HCT116 (cell line): ENCODE results near the gene CLDN10. TPM values are rescaled to one million over a fixed set of nuclear protein-coding genes. Genes with fewer than 3 reads are reported as not detected.

ENCODE experiments used
- ATAC-seq: fragments of 200-7000 bp; cut with Tn5 transposase; 2 replicates; pipeline ENCODE4 v1.9.1; 2020; ENCODE audit warnings: mild to moderate bottlenecking, moderate library complexity
- BruUV-seq: library from RNA; stranded (reverse); fragments of 400-500 nt; replicated peaks from 2 replicates; lab custom pipeline; 2021; lab: Mats Ljungman, UMichigan
- CTCF ChIA-PET: fragments of 300-600 bp; sonication (Branson Sonifier 250); formaldehyde crosslinking; loops from one replicate; lab custom pipeline; 2021; ENCODE audit warnings: antibody characterized with exemption; lab: Charles Lee
- POLR2A ChIA-PET: fragments of 300-600, 350-600 bp; sonication (Branson Sonifier 250); formaldehyde crosslinking; loops from one replicate; lab custom pipeline; 2021; ENCODE audit warnings: antibody characterized with exemption; lab: Charles Lee
- RAD21 ChIA-PET, 2 experiments: fragments of 300-600 bp; sonication (Branson Sonifier 250); formaldehyde crosslinking; loops; one replicate each; lab custom pipeline; 2023; ENCODE audit warnings: low total read pairs in 2 of 2; ENCODE audit not compliant: uncharacterized antibody in 2 of 2, unreplicated experiment in 2 of 2, low non-redundant PET in 1 of 2; lab: Charles Lee
- DNase-seq: peaks from one replicate; pipeline ENCODE4 v3.0.0-alpha.2; 2010; ENCODE audit warnings: low read depth, low spot score
- H2AFZ ChIP-seq: fragments of 200-600 bp; shearing (Covaris generic), sonication (generic); 2 replicates; pipeline ENCODE4 v1.6.1; 2017; ENCODE audit warnings: low read depth, mixed run types, mixed read lengths, antibody characterized with exemption, low read length; ENCODE audit not compliant: poor library complexity, severe bottlenecking
- H3K27ac ChIP-seq: 2 replicates; pipeline ENCODE4 v1.5.1; 2012; ENCODE audit warnings: low read depth, low read length
- H3K27me3 ChIP-seq: fragments of 200-600 bp; sonication (generic); 2 replicates; pipeline ENCODE4 v1.6.1; 2016; ENCODE audit warnings: mixed run types, low read length, mixed read lengths; ENCODE audit not compliant: insufficient read depth
- H3K36me3 ChIP-seq, 2 experiments: fragments of 200-500 bp in 1 of 2; fragments of 200-600 bp in 1 of 2; sonication (Bioruptor generic) in 1 of 2; sonication (generic) in 1 of 2; 2 replicates each; pipeline versions ENCODE4 v1.5.1 to v1.6.1; 2014 to 2016; ENCODE audit warnings: low read length in 2 of 2, inconsistent platforms in 1 of 2, mixed read lengths in 1 of 2, mixed run types in 1 of 2; ENCODE audit not compliant: insufficient read depth in 2 of 2, control insufficient read depth in 1 of 2
- H3K4me1 ChIP-seq, 2 experiments: fragments of 200-600 bp in 1 of 2; sonication (generic) in 1 of 2; 2 replicates each; pipeline versions ENCODE4 v1.5.1 to v1.6.1; 2012 to 2017; ENCODE audit warnings: low read length in 2 of 2, inconsistent platforms in 1 of 2, mild to moderate bottlenecking in 1 of 2, mixed read lengths in 1 of 2, mixed run types in 1 of 2, moderate library complexity in 1 of 2; ENCODE audit not compliant: insufficient read depth in 2 of 2, control insufficient read depth in 1 of 2
- H3K4me2 ChIP-seq: fragments of 200-600 bp; sonication (generic); 2 replicates; pipeline ENCODE4 v1.6.1; 2017; ENCODE audit warnings: mixed run types, low read length, mixed read lengths
- H3K4me3 ChIP-seq, 2 experiments: fragments of 200-600 bp in 1 of 2; sonication (generic) in 1 of 2; replicated peaks in 1 of 2; 2 replicates each; pipeline ENCODE4 v1.5.1; 2011 to 2016; ENCODE audit warnings: low read length in 2 of 2, control low read depth in 1 of 2, low read depth in 1 of 2, mild to moderate bottlenecking in 1 of 2, mixed read lengths in 1 of 2, mixed run types in 1 of 2
- H3K79me2 ChIP-seq: fragments of 200-600 bp; sonication (generic); 2 replicates; pipeline ENCODE4 v1.6.1; 2017; ENCODE audit warnings: mild to moderate bottlenecking, mixed run types, low read length, moderate library complexity, mixed read lengths; ENCODE audit not compliant: insufficient read depth
- H3K9ac ChIP-seq: fragments of 200-600 bp; sonication (generic); 2 replicates; pipeline ENCODE4 v1.6.1; 2016; ENCODE audit warnings: low read length, mixed read lengths
- H3K9me2 ChIP-seq: fragments of 200-600 bp; sonication (generic), shearing (Covaris generic); 2 replicates; pipeline ENCODE4 v1.6.1; 2017; ENCODE audit warnings: mixed run types, mild to moderate bottlenecking, moderate library complexity; ENCODE audit not compliant: insufficient read depth
- H3K9me3 ChIP-seq, 2 experiments: fragments of 200-500 bp in 1 of 2; fragments of 200-600 bp in 1 of 2; sonication (Bioruptor generic) in 1 of 2; sonication (generic) in 1 of 2; 2 replicates each; pipeline ENCODE4 v1.6.1; 2014 to 2017; ENCODE audit warnings: low read length in 2 of 2, mixed read lengths in 2 of 2, inconsistent platforms in 1 of 2, low read depth in 1 of 2, mild to moderate bottlenecking in 1 of 2, mixed run types in 1 of 2, moderate library complexity in 1 of 2; ENCODE audit not compliant: control insufficient read depth in 1 of 2, insufficient read depth in 1 of 2
- H4K20me1 ChIP-seq: fragments of 200-600 bp; sonication (generic), shearing (Covaris generic); 2 replicates; pipeline ENCODE4 v1.6.1; 2017; ENCODE audit warnings: mixed run types, mild to moderate bottlenecking, moderate library complexity; ENCODE audit not compliant: insufficient read depth
- ATF3 ChIP-seq: IDR thresholded peaks from 2 replicates; pipeline ENCODE4 v1.6.1; 2012
- CBX3 ChIP-seq: IDR thresholded peaks from 2 replicates; pipeline ENCODE4 v1.6.1; 2012; ENCODE audit warnings: low read depth
- CEBPB ChIP-seq: IDR thresholded peaks from 2 replicates; pipeline ENCODE4 v1.6.1; 2012; ENCODE audit warnings: low read depth
- CTCF ChIP-seq, 3 experiments: fragments of 200-600 bp in 1 of 3; sonication (generic) in 1 of 3; IDR thresholded peaks in 2 of 3; conservative IDR thresholded peaks in 1 of 3; 2 replicates each; pipeline ENCODE4 v1.5.1; 2012 to 2017; ENCODE audit warnings: low read depth in 2 of 3, low read length in 2 of 3, antibody characterized with exemption in 1 of 3, borderline replicate concordance in 1 of 3, control low read depth in 1 of 3, mild to moderate bottlenecking in 1 of 3, mixed read lengths in 1 of 3, mixed run types in 1 of 3, moderate library complexity in 1 of 3; ENCODE audit not compliant: insufficient read depth in 1 of 3
- EGR1 ChIP-seq: IDR thresholded peaks from 2 replicates; pipeline ENCODE4 v1.6.1; 2012; ENCODE audit warnings: low read depth
- EZH2 ChIP-seq: fragments of 200-600 bp; sonication (generic); IDR thresholded peaks from 2 replicates; pipeline ENCODE4 v1.6.1; 2017; ENCODE audit warnings: antibody characterized with exemption, mixed run types
- EZH2phosphoT487 ChIP-seq: fragments of 200-600 bp; IDR thresholded peaks from 2 replicates; pipeline ENCODE4 v1.6.1; 2018; ENCODE audit warnings: antibody characterized with exemption, borderline replicate concordance
- FOSL1 ChIP-seq: IDR thresholded peaks from 2 replicates; pipeline ENCODE4 v1.6.1; 2012; ENCODE audit warnings: low read depth
- JUND ChIP-seq: IDR thresholded peaks from 2 replicates; pipeline ENCODE4 v1.6.1; 2012
- MAX ChIP-seq: IDR thresholded peaks from 2 replicates; pipeline ENCODE4 v1.6.1; 2012
- POLR2A ChIP-seq: IDR thresholded peaks from 2 replicates; pipeline ENCODE4 v1.7.0; 2011; ENCODE audit warnings: borderline replicate concordance; ENCODE audit not compliant: insufficient read depth, insufficient read length; ENCODE audit errors: extremely low read depth
- RAD21 ChIP-seq: IDR thresholded peaks from 2 replicates; pipeline ENCODE4 v1.6.1; 2012; ENCODE audit warnings: low read depth, mild to moderate bottlenecking
- SIN3A ChIP-seq: IDR thresholded peaks from 2 replicates; pipeline ENCODE4 v1.6.1; 2012; ENCODE audit warnings: low read depth
- SRF ChIP-seq: IDR thresholded peaks from 2 replicates; pipeline ENCODE4 v1.6.1; 2012; ENCODE audit warnings: low read depth
- TCF7L2 ChIP-seq: IDR thresholded peaks from 2 replicates; pipeline ENCODE4 v1.7.0; 2011; ENCODE audit warnings: borderline replicate concordance, inconsistent platforms; ENCODE audit not compliant: insufficient read depth, insufficient read length; ENCODE audit errors: extremely low read depth
- YY1 ChIP-seq: IDR thresholded peaks from 2 replicates; pipeline ENCODE4 v1.6.1; 2011; ENCODE audit warnings: low read length, low read depth, moderate library complexity, mild to moderate bottlenecking; ENCODE audit not compliant: insufficient replicate concordance; ENCODE audit errors: extremely low read depth
- ZFX ChIP-seq: fragments of 450-650 bp; IDR thresholded peaks from 2 replicates; pipeline ENCODE4 v1.6.1; 2017
- ZNF274 ChIP-seq: fragments of 200-500 bp; sonication (Bioruptor generic); IDR thresholded peaks from 2 replicates; pipeline ENCODE4 v1.6.1; 2014; ENCODE audit warnings: mild to moderate bottlenecking, low read depth, low read length, inconsistent platforms
- intact Hi-C: fragments of 100-400 bp; cut with micrococcal nuclease; formaldehyde crosslinking; loops from 2 replicates; pipeline ENCODE4 v1.10.0; 2022
- total RNA-seq: library from RNA; stranded (reverse); gene quantifications from one replicate; pipeline ENCODE4 v1.2.1, GENCODE V29; 2021; ENCODE audit not compliant: unreplicated experiment

Gene CLDN10
- total RNA-seq, 1 experiment from 2014 or later, result not detected

GRCh38 chr13:95604556-95604915 is 52.0 kb downstream of the CLDN10 start:
- peak overlapping the region; percentile 4 for H2AFZ ChIP-seq
- H4K20me1 ChIP-seq, result no peaks in the 10 kb centered on the region
- no peak overlapping the region for H3K4me3 ChIP-seq
- H3K4me2 ChIP-seq, result peak overlapping the region; percentile 19
- TF ChIP-seq EZH2, result no peak
- TF ChIP-seq MAX, result no peak
- no peak for TF ChIP-seq RAD21
- TF ChIP-seq CBX3, result no peak
- no peak for TF ChIP-seq CEBPB
- TF ChIP-seq ATF3, result no peak
- no peak for TF ChIP-seq SIN3A
- no peak for TF ChIP-seq JUND
- no peak for TF ChIP-seq POLR2A
- TF ChIP-seq, all 23 proteins: peak for 0
- ChIA-PET RAD21 (no interaction called here), CTCF (interaction anchor here (1.0 to 1.1 kb wide), 2 partner anchors 19 to 41 kb away, joined by 3 read pairs; no protein-coding TSS in a partner anchor), POLR2A (no interaction called here)
- Histone ChIP-seq H3K9me2 (no peaks in the 10 kb centered on the region), H3K9ac (no peak overlapping the region), H3K36me3 (no peaks in the 10 kb centered on the region), H3K79me2 (no peaks in the 10 kb centered on the region), H3K9me3 (no peaks in the 10 kb centered on the region), H3K4me1 (peaks cover 6 to 9% of the 10 kb centered on the region in 2 experiments; a peak in 2 of 4 replicates), H3K27me3 (no peaks in the 10 kb centered on the region), H3K27ac (no peak overlapping the region)
- ATAC-seq (0 out of 2 replicates have a peak, but pooled peaks have one; percentile 11), DNase-seq (no peak)
- BruUV-seq, result no TSS peak
- intact Hi-C loops, result no loop called here

- Histone ChIP-seq H3K36me3 (no peaks in the 10 kb centered on the region), H2AFZ (no peak overlapping the region), H3K79me2 (no peaks in the 10 kb centered on the region), H3K27me3 (no peaks in the 10 kb centered on the region), H4K20me1 (no peaks in the 10 kb centered on the region), H3K9me2 (no peaks in the 10 kb centered on the region), H3K4me2 (no peak overlapping the region)
- RAD21 ChIA-PET, result no interaction called here
- POLR2A ChIA-PET, result no interaction called here
- TF ChIP-seq TCF7L2, result no peak
- TF ChIP-seq RAD21, result no peak
- TF ChIP-seq CTCF (IDR thresholded peaks at IDR 0.05 in 2 of 3, conservative IDR thresholded peaks at IDR 0.05 in 1 of 3; ENCODE audit: borderline replicate concordance in 1 of 3, insufficient read depth in 1 of 3, low read depth in 2 of 3, low read length in 2 of 3), result no peak
- TF ChIP-seq EGR1, result no peak
- TF ChIP-seq EZH2phosphoT487, result no peak
- no peak for TF ChIP-seq SIN3A
- TF ChIP-seq ZFX, result no peak
- TF ChIP-seq SRF, result no peak
- TF ChIP-seq YY1, result no peak
- TF ChIP-seq ZNF274, result no peak
- TF ChIP-seq CBX3, result no peak
- no peak for TF ChIP-seq POLR2A
- no peak for TF ChIP-seq CEBPB
- TF ChIP-seq FOSL1, result no peak
- no peak for TF ChIP-seq EZH2
- TF ChIP-seq, all 23 proteins: peak for 0
- no peak overlapping the region for H3K27ac ChIP-seq
- ATAC-seq (no peak), DNase-seq (no peak)
- no TSS peak for BruUV-seq
- H3K9me3 ChIP-seq, result no peaks in the 10 kb centered on the region
- CTCF ChIA-PET, result no interaction called here
- H3K4me1 ChIP-seq, result peaks cover 6 to 9% of the 10 kb centered on the region in 2 experiments; a peak in 2 of 4 replicates
- intact Hi-C loops, result no loop called here
- H3K4me3 ChIP-seq, result no peak overlapping the region
- no peak overlapping the region for H3K9ac ChIP-seq
These were observed 53.1 kb downstream of the CLDN10 start for GRCh38 chr13:95605448-95606125.
